Measurements from ENCODE around the gene SKIC8.

DNA sequence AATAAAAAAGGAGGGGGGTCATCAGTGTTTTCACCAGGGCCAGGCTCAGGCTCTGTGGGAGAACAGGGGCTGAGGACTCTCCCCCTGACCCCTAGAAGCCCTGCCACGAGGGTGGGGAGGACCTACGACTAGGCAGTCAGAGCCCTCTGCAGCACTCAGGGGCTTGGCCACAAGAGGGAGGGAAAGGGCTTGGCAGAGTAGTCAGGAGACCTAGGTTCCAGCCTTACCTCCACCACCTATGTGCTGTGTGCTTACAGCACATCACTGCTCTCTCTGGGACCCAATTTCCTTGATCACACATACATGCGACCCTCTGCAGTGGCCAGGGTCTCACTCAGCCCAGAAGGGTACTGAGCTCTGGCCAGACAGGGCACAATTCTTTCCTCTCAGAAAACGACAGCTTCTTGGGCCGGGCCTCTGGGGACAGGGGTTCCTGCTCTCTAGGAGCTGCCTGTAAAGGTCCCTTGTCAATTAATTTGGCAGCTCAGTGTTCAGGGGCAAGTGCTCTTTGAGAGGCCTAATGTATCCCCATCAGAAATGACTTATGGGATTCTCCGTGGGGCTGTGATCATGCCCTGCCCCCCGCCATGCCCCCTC, 16.4 kb upstream of the SKIC8 start:
- no peak for TF ChIP-seq POLR2A (IDR thresholded peaks at IDR 0.05)
- TF ChIP-seq, protein P1, sequence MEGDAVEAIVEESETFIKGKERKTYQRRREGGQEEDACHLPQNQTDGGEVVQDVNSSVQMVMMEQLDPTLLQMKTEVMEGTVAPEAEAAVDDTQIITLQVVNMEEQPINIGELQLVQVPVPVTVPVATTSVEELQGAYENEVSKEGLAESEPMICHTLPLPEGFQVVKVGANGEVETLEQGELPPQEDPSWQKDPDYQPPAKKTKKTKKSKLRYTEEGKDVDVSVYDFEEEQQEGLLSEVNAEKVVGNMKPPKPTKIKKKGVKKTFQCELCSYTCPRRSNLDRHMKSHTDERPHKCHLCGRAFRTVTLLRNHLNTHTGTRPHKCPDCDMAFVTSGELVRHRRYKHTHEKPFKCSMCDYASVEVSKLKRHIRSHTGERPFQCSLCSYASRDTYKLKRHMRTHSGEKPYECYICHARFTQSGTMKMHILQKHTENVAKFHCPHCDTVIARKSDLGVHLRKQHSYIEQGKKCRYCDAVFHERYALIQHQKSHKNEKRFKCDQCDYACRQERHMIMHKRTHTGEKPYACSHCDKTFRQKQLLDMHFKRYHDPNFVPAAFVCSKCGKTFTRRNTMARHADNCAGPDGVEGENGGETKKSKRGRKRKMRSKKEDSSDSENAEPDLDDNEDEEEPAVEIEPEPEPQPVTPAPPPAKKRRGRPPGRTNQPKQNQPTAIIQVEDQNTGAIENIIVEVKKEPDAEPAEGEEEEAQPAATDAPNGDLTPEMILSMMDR (IDR thresholded peaks at IDR 0.05) = peak in 1 of 6 experiments; percentile 11
